GM12878 (cell line): ENCODE measurements around the gene EML1. TPM values are rescaled to one million over a fixed set of nuclear protein-coding genes. Genes with fewer than 3 reads are reported as not detected.

Experiments
- ATAC-seq: fragments of 200-7000 bp; cut with Tn5 transposase; 3 replicates; pipeline ENCODE4 v1.9.1; 2020; ENCODE audit warnings: mild to moderate bottlenecking, moderate library complexity
- BruUV-seq: library from RNA; stranded (reverse); fragments of 400-500 nt; replicated peaks from 2 replicates; lab custom pipeline; 2021; lab: Mats Ljungman, UMichigan
- CTCF ChIA-PET: fragments of 300-600 bp; sonication (Branson Sonifier 250); formaldehyde crosslinking; extraction: SDS; loops from one replicate; lab custom pipeline; 2021; ENCODE audit warnings: inconsistent platforms; lab: Yijun Ruan, JAX
- POLR2A ChIA-PET: fragments of 350-600 bp; formaldehyde crosslinking; extraction: SDS; loops from one replicate; lab custom pipeline; 2021; ENCODE audit warnings: inconsistent platforms; lab: Charles Lee
- RAD21 ChIA-PET: fragments of 300-600 bp; sonication (Branson Sonifier 250); formaldehyde crosslinking; loops from one replicate; lab custom pipeline; 2023; ENCODE audit warnings: antibody characterized with exemption; ENCODE audit not compliant: unreplicated experiment; lab: Charles Lee
- SMC1A ChIA-PET: fragments of 300-600 bp; sonication (Branson Sonifier 250); formaldehyde crosslinking; loops from one replicate; lab custom pipeline; 2023; ENCODE audit not compliant: unreplicated experiment, uncharacterized antibody; lab: Charles Lee
- DNase-seq: peaks from one replicate; pipeline ENCODE4 v3.0.0-alpha.2; 2011; ENCODE audit warnings: low read depth, low spot score
- FAIRE-seq: peaks from 3 replicates; lab custom pipeline; 2011; peaks lifted over from hg19 to GRCh38; lab: Jason Lieb, UNC
- H2AFZ ChIP-seq: 2 replicates; pipeline ENCODE4 v1.6.0; 2011; ENCODE audit warnings: low read depth, low read length, control low read depth; ENCODE audit not compliant: control insufficient read depth
- H3K27ac ChIP-seq: 2 replicates; pipeline ENCODE4 v1.5.1; 2011; ENCODE audit warnings: control low read depth; ENCODE audit not compliant: control insufficient read depth, insufficient read depth
- H3K27me3 ChIP-seq, 2 experiments: replicated peaks in 1 of 2; 2 replicates each; pipeline versions ENCODE4 v1.6.0 to v1.6.1; 2011; ENCODE audit warnings: low read length in 1 of 2; ENCODE audit not compliant: control insufficient read depth in 2 of 2, insufficient read depth in 2 of 2
- H3K36me3 ChIP-seq, 2 experiments: 2 replicates each; pipeline ENCODE4 v1.5.1; 2011; ENCODE audit warnings: low read length in 1 of 2; ENCODE audit not compliant: control insufficient read depth in 2 of 2, insufficient read depth in 2 of 2
- H3K4me1 ChIP-seq: 2 replicates; pipeline ENCODE4 v1.6.1; 2011; ENCODE audit warnings: mild to moderate bottlenecking, low read length, moderate library complexity, mixed read lengths; ENCODE audit not compliant: control insufficient read depth, insufficient read depth
- H3K4me2 ChIP-seq: 2 replicates; pipeline ENCODE4 v1.6.0; 2011; ENCODE audit warnings: control low read depth; ENCODE audit not compliant: control insufficient read depth, insufficient read depth
- H3K4me3 ChIP-seq: fragments of 200-600 bp; sonication (generic); 2 replicates; pipeline ENCODE4 v1.5.1; 2016
- H3K79me2 ChIP-seq: 2 replicates; pipeline ENCODE4 v1.6.0; 2011; ENCODE audit warnings: low read length; ENCODE audit not compliant: control insufficient read depth, insufficient read depth
- H3K9ac ChIP-seq: 2 replicates; pipeline ENCODE4 v1.8.0; 2011; ENCODE audit warnings: low read length, control low read depth, mixed read lengths; ENCODE audit not compliant: control insufficient read depth, insufficient read depth
- H3K9me3 ChIP-seq: replicated peaks from 3 replicates; pipeline ENCODE4 v1.5.1; 2011; ENCODE audit warnings: mild to moderate bottlenecking, low read length; ENCODE audit not compliant: control insufficient read depth, insufficient read depth
- H4K20me1 ChIP-seq: 2 replicates; pipeline ENCODE4 v1.6.0; 2011; ENCODE audit not compliant: control insufficient read depth, insufficient read depth
- ASH2L ChIP-seq: fragments of 300-600, 200-600 bp; sonication (generic); IDR thresholded peaks from 2 replicates; pipeline ENCODE4 v1.6.1; 2017; ENCODE audit warnings: low read depth, mild to moderate bottlenecking, borderline replicate concordance
- ATF7 ChIP-seq: fragments of 450-650 bp; IDR thresholded peaks from 2 replicates; pipeline ENCODE4 v1.6.1; 2016; ENCODE audit warnings: low read depth, mild to moderate bottlenecking
- BACH1 ChIP-seq: fragments of 450-650 bp; IDR thresholded peaks from 2 replicates; pipeline ENCODE4 v1.6.1; 2017; ENCODE audit warnings: mild to moderate bottlenecking, borderline replicate concordance
- ESRRA ChIP-seq: IDR thresholded peaks from 2 replicates; pipeline ENCODE4 v1.6.1; 2012; ENCODE audit warnings: mild to moderate bottlenecking, low read length, improper control_type of control experiment
- FOXM1 ChIP-seq: IDR thresholded peaks from 2 replicates; pipeline ENCODE4 v1.6.1; 2012; ENCODE audit warnings: low read depth, mild to moderate bottlenecking, inconsistent platforms, low read length, moderate library complexity
- LARP7 ChIP-seq: fragments of 450-650 bp; IDR thresholded peaks from 2 replicates; pipeline ENCODE4 v1.6.1; 2017; ENCODE audit warnings: mild to moderate bottlenecking
- MYC ChIP-seq: IDR thresholded peaks from 2 replicates; pipeline ENCODE4 v1.6.1; 2011; ENCODE audit warnings: mild to moderate bottlenecking, low read length, moderate library complexity, inconsistent platforms; ENCODE audit not compliant: insufficient read depth, insufficient replicate concordance, insufficient read length, severe bottlenecking
- NFYB ChIP-seq: IDR thresholded peaks from 2 replicates; pipeline ENCODE4 v1.6.1; 2011; ENCODE audit warnings: low read depth, mild to moderate bottlenecking, low read length, improper control_type of control experiment, moderate library complexity; ENCODE audit not compliant: insufficient read depth
- NR2C1 ChIP-seq: fragments of 450-650 bp; IDR thresholded peaks from 2 replicates; pipeline ENCODE4 v1.6.1; 2017; ENCODE audit warnings: antibody characterized with exemption, mild to moderate bottlenecking, moderate library complexity
- POLR2AphosphoS5 ChIP-seq: IDR thresholded peaks from 2 replicates; pipeline ENCODE4 v1.6.1; 2011; ENCODE audit warnings: mild to moderate bottlenecking, low read length, inconsistent platforms
- RAD51 ChIP-seq: fragments of 450-650 bp; IDR thresholded peaks from 2 replicates; pipeline ENCODE4 v1.6.1; 2016; ENCODE audit warnings: moderate library complexity, mild to moderate bottlenecking, inconsistent platforms
- RBBP5 ChIP-seq: fragments of 200-600 bp; sonication (generic); conservative IDR thresholded peaks from 2 replicates; pipeline ENCODE4 v1.6.1; 2016
- SUZ12 ChIP-seq: fragments of 200-600 bp; sonication (generic); IDR thresholded peaks from one replicate; pipeline ENCODE4 v1.6.1; 2018; ENCODE audit warnings: antibody characterized with exemption, mild to moderate bottlenecking; ENCODE audit not compliant: unreplicated experiment
- TAF1 ChIP-seq: IDR thresholded peaks from 2 replicates; pipeline ENCODE4 v1.6.1; 2011; ENCODE audit warnings: mild to moderate bottlenecking, low read depth, low read length, borderline replicate concordance
- TARDBP ChIP-seq: IDR thresholded peaks from 2 replicates; pipeline ENCODE4 v1.6.1; 2016; ENCODE audit warnings: borderline replicate concordance
- YY1 ChIP-seq: IDR thresholded peaks from 2 replicates; pipeline ENCODE4 v1.6.1; 2011; ENCODE audit warnings: low read depth, mild to moderate bottlenecking, low read length
- ZNF217 ChIP-seq: fragments of 450-650 bp; IDR thresholded peaks from 2 replicates; pipeline ENCODE4 v1.6.1; 2017; ENCODE audit warnings: antibody characterized with exemption, mild to moderate bottlenecking
- ZNF24 ChIP-seq: fragments of 450-650 bp; IDR thresholded peaks from 2 replicates; pipeline ENCODE4 v1.6.1; 2017; ENCODE audit warnings: antibody characterized with exemption, mild to moderate bottlenecking
- WGBS: methylation state at CpG from one replicate; pipeline ENCODE4 v1.1.6; 2016; ENCODE audit warnings: low lambda C conversion rate; ENCODE audit not compliant: insufficient replicate concordance, insufficient coverage; ENCODE audit errors: missing lambda C conversion rate; 5-methylcytosine and 5-hydroxymethylcytosine counted together
- in situ Hi-C: fragments of 300-500 bp; cut with MboI; formaldehyde crosslinking; loops from 9 replicates; pipeline ENCODE4 v1.14.3; 2018; ENCODE audit warnings: mixed read lengths
- intact Hi-C: fragments of 100-400 bp; cut with micrococcal nuclease; formaldehyde crosslinking; loops from one replicate; pipeline ENCODE4 v1.14.2; 2022; ENCODE audit not compliant: unreplicated experiment
- polyA plus RNA-seq, 11 experiments: library from polyadenylated mRNA; depleted of rRNA in 4 of 11; unstranded in 6 of 11; stranded (reverse) in 5 of 11; fragments of >200 nt; fragmentation: Nextera tagmentation in 4 of 11; fragmentation: Illumina TruSeq in 1 of 11; extraction: Ambion mirVana in 4 of 11; extraction: Trizol in 1 of 11; gene quantifications; 1 replicate in 1 of 11; 2 replicates in 10 of 11; pipeline versions ENCODE4 v1.2.1 to v1.2.3, GENCODE V29; 2011 to 2016; ENCODE audit warnings: inconsistent platforms in 2 of 11, missing spikeins in 2 of 11, low read depth in 1 of 11
- total RNA-seq, 4 experiments: library from RNA; depleted of rRNA in 3 of 4; stranded (reverse); fragments of >200 nt in 3 of 4; fragmentation: Illumina TruSeq in 1 of 4; extraction: Trizol in 1 of 4; gene quantifications; 2 replicates each; pipeline versions ENCODE4 v1.2.1 to v1.2.3, GENCODE V29; 2013 to 2021
- TF ChIP-seq, protein P1 (sequence below): IDR thresholded peaks from 2 replicates; pipeline ENCODE4 v1.6.1; 2012; ENCODE audit warnings: low read length, inconsistent platforms

EML1 gene
- total and polyA plus RNA-seq, 10 of the 15 experiments (the other 5 are each of a cell fraction or from before 2014, with no cell fraction given) = 0.05 to 3.4 (median 0.11) TPM; not detected in 3

DNA sequence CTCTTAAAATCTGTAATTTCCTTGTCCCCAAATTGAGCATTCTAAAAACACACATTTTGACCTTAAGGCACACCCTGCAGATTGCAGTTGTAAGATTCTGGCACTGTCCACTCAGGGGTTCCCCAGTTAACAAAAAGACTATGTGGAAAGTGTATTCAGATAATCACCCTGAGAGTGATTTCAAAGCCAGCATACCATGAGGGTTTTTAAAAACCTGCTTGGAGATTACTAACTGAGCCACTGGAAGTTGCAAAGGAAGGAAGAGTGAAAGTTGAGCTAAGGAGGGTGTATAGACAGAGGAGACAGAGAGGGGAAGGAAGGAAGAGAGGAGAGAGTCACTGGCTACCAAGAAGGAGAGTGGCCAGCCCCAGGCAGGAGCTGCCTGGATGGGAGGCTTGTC lies 82.6 kb downstream of the EML1 start:
- CTCF ChIA-PET = interaction anchor here (0.5 to 2.0 kb wide), 4 partner anchors 9 to 572 kb away, joined by 3 to 5 read pairs (median 3); no protein-coding TSS in a partner anchor
- in situ Hi-C loops = no loop called here

DNA sequence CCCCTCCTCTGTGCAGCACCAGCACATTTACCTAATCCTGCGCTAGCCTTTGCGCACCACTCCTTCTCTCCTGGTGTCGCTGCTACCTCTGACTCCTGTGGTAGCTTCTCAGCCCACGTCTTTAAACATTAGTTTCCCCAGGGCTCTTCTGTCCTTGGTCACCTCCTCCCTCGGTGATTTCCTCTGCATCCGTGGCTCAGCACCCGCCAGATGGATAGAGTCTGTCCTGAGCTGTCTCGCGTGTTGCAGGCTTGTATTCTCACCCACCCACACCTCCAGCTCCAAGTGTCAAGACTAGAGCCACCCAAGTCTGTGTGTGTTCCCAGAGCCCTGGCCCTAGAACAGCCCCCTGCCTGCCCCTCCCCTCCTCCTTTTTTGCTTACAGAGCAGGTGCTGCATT lies 83.2 kb downstream of the EML1 start:
- ChIA-PET RAD21 (no interaction called here), CTCF (interaction anchor here (0.5 to 1.4 kb wide), 4 partner anchors 9 to 573 kb away, joined by 3 read pairs; no protein-coding TSS in a partner anchor), POLR2A (no interaction called here), SMC1A (interaction anchor here (0.7 kb wide), 1 partner anchor 13 kb away, joined by 3 read pairs; no protein-coding TSS in a partner anchor)
- ATAC-seq = no peak
- Histone ChIP-seq H3K27ac (no peak overlapping the region), H3K79me2 (no peaks in the 10 kb centered on the region), H3K4me1 (no peaks in the 10 kb centered on the region), H3K36me3 (no peaks in the 10 kb centered on the region), H2AFZ (no peak overlapping the region), H3K27me3 (peaks cover 2 to 3% of the 10 kb centered on the region in 2 experiments; a peak in 1 of 4 replicates), H3K9ac (no peak overlapping the region), H3K9me3 (no peaks in the 10 kb centered on the region), H3K4me3 (no peak overlapping the region), H3K4me2 (no peak overlapping the region), H4K20me1 (no peaks in the 10 kb centered on the region)
- DNase-seq = no peak
- intact Hi-C loops = no loop called here
- FAIRE-seq = no peak
- in situ Hi-C loops = no loop called here
- no TSS peak for BruUV-seq
- TF ChIP-seq ZNF24 (no peak), YY1 (no peak), ZNF217 (no peak), ATF7 (no peak), POLR2AphosphoS5 (no peak), FOXM1 (no peak), BACH1 (no peak), LARP7 (no peak), NFYB (no peak), ESRRA (no peak), SUZ12 (no peak), ASH2L (no peak), TARDBP (no peak)
- TF ChIP-seq, protein P1, sequence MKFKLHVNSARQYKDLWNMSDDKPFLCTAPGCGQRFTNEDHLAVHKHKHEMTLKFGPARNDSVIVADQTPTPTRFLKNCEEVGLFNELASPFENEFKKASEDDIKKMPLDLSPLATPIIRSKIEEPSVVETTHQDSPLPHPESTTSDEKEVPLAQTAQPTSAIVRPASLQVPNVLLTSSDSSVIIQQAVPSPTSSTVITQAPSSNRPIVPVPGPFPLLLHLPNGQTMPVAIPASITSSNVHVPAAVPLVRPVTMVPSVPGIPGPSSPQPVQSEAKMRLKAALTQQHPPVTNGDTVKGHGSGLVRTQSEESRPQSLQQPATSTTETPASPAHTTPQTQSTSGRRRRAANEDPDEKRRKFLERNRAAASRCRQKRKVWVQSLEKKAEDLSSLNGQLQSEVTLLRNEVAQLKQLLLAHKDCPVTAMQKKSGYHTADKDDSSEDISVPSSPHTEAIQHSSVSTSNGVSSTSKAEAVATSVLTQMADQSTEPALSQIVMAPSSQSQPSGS = no peak
- WGBS = 48% methylated on average over 9 of the region's 9 CpGs

More for the DNA sequence above, 82.6 kb downstream of the EML1 start:
- Histone ChIP-seq H4K20me1 (no peaks in the 10 kb centered on the region), H3K9me3 (no peaks in the 10 kb centered on the region), H3K4me3 (no peak overlapping the region), H3K27me3 (peaks cover 2 to 3% of the 10 kb centered on the region in 2 experiments; a peak in 1 of 4 replicates), H3K9ac (no peak overlapping the region)
- DNase-seq = no peak
- ChIA-PET POLR2A (no interaction called here), RAD21 (interaction anchor here (0.7 kb wide), 1 partner anchor 192 kb away, joined by 4 read pairs; the partner anchor contains the start of gene CYP46A1)
- intact Hi-C loops = no loop called here
- TF ChIP-seq MYC (no peak), RAD51 (no peak), NR2C1 (no peak), TAF1 (no peak), RBBP5 (no peak)
- TF ChIP-seq, all 136 proteins: peak for 0
- no peak overlapping the region for H3K27ac ChIP-seq
- H3K36me3 ChIP-seq = no peaks in the 10 kb centered on the region
- no peaks in the 10 kb centered on the region for H3K79me2 ChIP-seq
- ATAC-seq (no peak), FAIRE-seq (no peak)
- SMC1A ChIA-PET = interaction anchor here (0.7 kb wide), 1 partner anchor 13 kb away, joined by 3 read pairs; no protein-coding TSS in a partner anchor
- BruUV-seq = no TSS peak
- no peak overlapping the region for H2AFZ ChIP-seq
- H3K4me2 ChIP-seq = no peak overlapping the region
- H3K4me1 ChIP-seq = no peaks in the 10 kb centered on the region
